ENCODE measurements around the gene RNF13. TPM values are rescaled to one million over a fixed set of nuclear protein-coding genes. Genes with fewer than 3 reads are reported as not detected.
A peak's percentile ranks its signal among the peaks of the same experiment; 100 is the strongest.

The RNF13 gene
- total RNA-seq, 1 experiment from 2014 or later, result 33.8 TPM

GRCh38 chr3:149891621-149892020 is 78.6 kb downstream of the RNF13 start:
- no peaks in the 10 kb centered on the region for H3K36me3 ChIP-seq (ENCODE audit: low read depth, low read length)
- TF ChIP-seq EZH2 (IDR thresholded peaks at IDR 0.05; ENCODE audit: low read length, unreplicated experiment) (no peak), CTCF (conservative IDR thresholded peaks at IDR 0.05; ENCODE audit: low read depth, low read length) (no peak), EZH2phosphoT487 (IDR thresholded peaks at IDR 0.05; ENCODE audit: borderline replicate concordance, low read length) (no peak)
- no peaks in the 10 kb centered on the region for H3K9me2 ChIP-seq (replicated peaks; ENCODE audit: low read length)
- BruUV-seq (replicated peaks), result no TSS peak
- DNase-seq, result no peak
- no peaks in the 10 kb centered on the region for H3K9me3 ChIP-seq (ENCODE audit: low read length)
- H3K27ac ChIP-seq (ENCODE audit: low read length), result no peak overlapping the region
- no peaks in the 10 kb centered on the region for H3K4me1 ChIP-seq (ENCODE audit: insufficient read depth, low read length)
- H4K20me1 ChIP-seq (ENCODE audit: low read length), result no peaks in the 10 kb centered on the region
- no peaks in the 10 kb centered on the region for H3F3A ChIP-seq (ENCODE audit: low read length, unreplicated experiment)
- no peaks in the 10 kb centered on the region for H3K27me3 ChIP-seq (ENCODE audit: low read length)
- no peak overlapping the region for H3K4me2 ChIP-seq (ENCODE audit: low read length)
- no peak for ATAC-seq
- H2AFZ ChIP-seq (ENCODE audit: low read length), result no peak overlapping the region
- ChIA-PET CTCF (no interaction called here), POLR2A (ENCODE audit: unreplicated experiment) (no interaction called here)
- no peak overlapping the region for H3K9ac ChIP-seq (ENCODE audit: low read length)
- H3K4me3 ChIP-seq (ENCODE audit: low read length), result no peak overlapping the region
- intact Hi-C loops (cut with micrococcal nuclease), result no loop called here
- H3K79me2 ChIP-seq (ENCODE audit: low read length), result no peaks in the 10 kb centered on the region

- ATAC-seq (no peak), DNase-seq (no peak)
- H3K9ac ChIP-seq (ENCODE audit: low read length), result no peak overlapping the region
- ChIA-PET POLR2A (ENCODE audit: unreplicated experiment) (no interaction called here), CTCF (no interaction called here)
- no peaks in the 10 kb centered on the region for H3K36me3 ChIP-seq (ENCODE audit: low read depth, low read length)
- H4K20me1 ChIP-seq (ENCODE audit: low read length), result no peaks in the 10 kb centered on the region
- no peak overlapping the region for H2AFZ ChIP-seq (ENCODE audit: low read length)
- no peaks in the 10 kb centered on the region for H3K27me3 ChIP-seq (ENCODE audit: low read length)
- H3K27ac ChIP-seq (ENCODE audit: low read length), result no peak overlapping the region
- intact Hi-C loops (cut with micrococcal nuclease), result no loop called here
- no peaks in the 10 kb centered on the region for H3K4me1 ChIP-seq (ENCODE audit: insufficient read depth, low read length)
- no TSS peak for BruUV-seq (replicated peaks)
- no peaks in the 10 kb centered on the region for H3F3A ChIP-seq (ENCODE audit: low read length, unreplicated experiment)
- no peaks in the 10 kb centered on the region for H3K79me2 ChIP-seq (ENCODE audit: low read length)
- H3K4me2 ChIP-seq (ENCODE audit: low read length), result no peak overlapping the region
- no peaks in the 10 kb centered on the region for H3K9me2 ChIP-seq (replicated peaks; ENCODE audit: low read length)
- H3K4me3 ChIP-seq (ENCODE audit: low read length), result no peak overlapping the region
- no peaks in the 10 kb centered on the region for H3K9me3 ChIP-seq (ENCODE audit: low read length)
- TF ChIP-seq CTCF (conservative IDR thresholded peaks at IDR 0.05; ENCODE audit: low read depth, low read length), result no peak
These were observed 79.4 kb downstream of the RNF13 start for GRCh38 chr3:149892371-149892770.

GRCh38 chr3:149894205-149894604 is 81.2 kb downstream of the RNF13 start:
- Histone ChIP-seq H3K27me3 (ENCODE audit: low read length) (no peaks in the 10 kb centered on the region), H3K79me2 (ENCODE audit: low read length) (no peaks in the 10 kb centered on the region), H3K9ac (ENCODE audit: low read length) (no peak overlapping the region), H3K4me3 (ENCODE audit: low read length) (no peak overlapping the region), H3K9me2 (replicated peaks; ENCODE audit: low read length) (no peaks in the 10 kb centered on the region), H4K20me1 (ENCODE audit: low read length) (no peaks in the 10 kb centered on the region), H3K4me1 (ENCODE audit: insufficient read depth, low read length) (no peaks in the 10 kb centered on the region), H3K27ac (ENCODE audit: low read length) (no peak overlapping the region), H2AFZ (ENCODE audit: low read length) (no peak overlapping the region), H3K9me3 (ENCODE audit: low read length) (no peaks in the 10 kb centered on the region), H3F3A (ENCODE audit: low read length, unreplicated experiment) (no peaks in the 10 kb centered on the region), H3K36me3 (ENCODE audit: low read depth, low read length) (no peaks in the 10 kb centered on the region), H3K4me2 (ENCODE audit: low read length) (no peak overlapping the region)
- POLR2A ChIA-PET (ENCODE audit: unreplicated experiment), result no interaction called here
- intact Hi-C loops (cut with micrococcal nuclease), result no loop called here
- DNase-seq (peak; percentile 7), ATAC-seq (peak; percentile 22)
- BruUV-seq (replicated peaks), result no TSS peak
- TF ChIP-seq CTCF (conservative IDR thresholded peaks at IDR 0.05; ENCODE audit: low read depth, low read length), result no peak
- no peak for TF ChIP-seq EZH2phosphoT487 (IDR thresholded peaks at IDR 0.05; ENCODE audit: borderline replicate concordance, low read length)
- no peak for TF ChIP-seq EZH2 (IDR thresholded peaks at IDR 0.05; ENCODE audit: low read length, unreplicated experiment)
- CTCF ChIA-PET, result no interaction called here
